IMR-90 (cell line): ENCODE data around the gene NTM. TPM values are rescaled to one million over a fixed set of nuclear protein-coding genes. Genes with fewer than 3 reads are reported as not detected.

ENCODE experiments used
- ATAC-seq: fragments of 200-7000 bp; cut with Tn5 transposase; 2 replicates; pipeline ENCODE4 v1.9.1; 2020; ENCODE audit warnings: low read depth, mild to moderate bottlenecking, moderate library complexity
- BruUV-seq: library from RNA; stranded (reverse); fragments of 400-500 nt; replicated peaks from 2 replicates; lab custom pipeline; 2021; lab: Mats Ljungman, UMichigan
- CTCF ChIA-PET: fragments of 300-600 bp; formaldehyde crosslinking; extraction: SDS; loops from one replicate; lab custom pipeline; 2021; ENCODE audit warnings: antibody characterized with exemption; lab: Yijun Ruan, JAX
- POLR2A ChIA-PET: fragments of 300-600 bp; sonication (Branson Sonifier 250); formaldehyde crosslinking; loops from one replicate; lab custom pipeline; 2022; ENCODE audit warnings: antibody characterized with exemption; ENCODE audit not compliant: unreplicated experiment; lab: Charles Lee
- DNase-seq: peaks from one replicate; pipeline ENCODE4 v3.0.0; 2013
- H2AFZ ChIP-seq: replicated peaks from 2 replicates; pipeline ENCODE3; 2013; ENCODE audit warnings: low read length, mild to moderate bottlenecking; ENCODE audit not compliant: poor library complexity
- H2AK5ac ChIP-seq: 2 replicates; pipeline ENCODE4 v1.6.1; 2013; ENCODE audit warnings: low read depth, low read length, inconsistent platforms
- H2AK9ac ChIP-seq: replicated peaks from 2 replicates; pipeline ENCODE3; 2013; ENCODE audit warnings: mild to moderate bottlenecking, low read depth, low read length, moderate library complexity; ENCODE audit not compliant: poor library complexity
- H2BK120ac ChIP-seq: 2 replicates; pipeline ENCODE4 v1.6.1; 2013; ENCODE audit warnings: low read depth, low read length, inconsistent platforms
- H2BK15ac ChIP-seq: 3 replicates; pipeline ENCODE4 v1.6.1; 2013; ENCODE audit warnings: low read depth, low read length, inconsistent platforms
- H2BK20ac ChIP-seq: 2 replicates; pipeline ENCODE4 v1.6.1; 2013; ENCODE audit warnings: low read depth, mild to moderate bottlenecking, inconsistent platforms, low read length, moderate library complexity
- H2BK5ac ChIP-seq: 2 replicates; pipeline ENCODE4 v1.6.1; 2013; ENCODE audit warnings: mild to moderate bottlenecking, low read depth, low read length, inconsistent platforms; ENCODE audit not compliant: poor library complexity, severe bottlenecking
- H3K14ac ChIP-seq: replicated peaks from 2 replicates; pipeline ENCODE4 v1.6.1; 2013; ENCODE audit warnings: low read depth, low read length, inconsistent platforms
- H3K18ac ChIP-seq: 2 replicates; pipeline ENCODE4 v1.6.1; 2013; ENCODE audit warnings: low read depth, low read length, control low read depth
- H3K23ac ChIP-seq: 2 replicates; pipeline ENCODE4 v1.6.1; 2013; ENCODE audit warnings: low read depth, low read length, inconsistent platforms
- H3K27ac ChIP-seq: 2 replicates; pipeline ENCODE4 v1.5.1; 2013; ENCODE audit warnings: mild to moderate bottlenecking, control low read depth, low read length; ENCODE audit not compliant: insufficient read depth
- H3K27me3 ChIP-seq: 2 replicates; pipeline ENCODE4 v1.6.1; 2013; ENCODE audit warnings: low read length; ENCODE audit not compliant: control insufficient read depth, insufficient read depth
- H3K36me3 ChIP-seq: 2 replicates; pipeline ENCODE4 v1.6.1; 2013; ENCODE audit warnings: low read length, mixed read lengths; ENCODE audit not compliant: control insufficient read depth, insufficient read depth
- H3K4ac ChIP-seq: 2 replicates; pipeline ENCODE4 v1.6.1; 2013; ENCODE audit warnings: low read depth, low read length, inconsistent platforms
- H3K4me1 ChIP-seq: 2 replicates; pipeline ENCODE4 v1.6.1; 2013; ENCODE audit warnings: low read length, mixed read lengths; ENCODE audit not compliant: control insufficient read depth, insufficient read depth
- H3K4me2 ChIP-seq: 2 replicates; pipeline ENCODE4 v1.6.1; 2013; ENCODE audit warnings: low read depth, mild to moderate bottlenecking, control low read depth, low read length, moderate library complexity
- H3K4me3 ChIP-seq: 2 replicates; pipeline ENCODE4 v1.5.1; 2013; ENCODE audit warnings: low read depth, mild to moderate bottlenecking, control low read depth, low read length, moderate library complexity; ENCODE audit not compliant: insufficient read depth
- H3K56ac ChIP-seq: 2 replicates; pipeline ENCODE4 v1.6.1; 2013; ENCODE audit warnings: low read length, inconsistent platforms; ENCODE audit not compliant: insufficient read depth; ENCODE audit errors: extremely low read depth
- H3K79me1 ChIP-seq, 2 experiments: 2 replicates each; pipeline ENCODE4 v1.6.1; 2013; ENCODE audit warnings: low read length in 2 of 2, inconsistent platforms in 1 of 2, low read depth in 1 of 2
- H3K9ac ChIP-seq: 2 replicates; pipeline ENCODE4 v1.6.1; 2013; ENCODE audit warnings: low read depth, low read length, control low read depth
- H3K9me1 ChIP-seq: 2 replicates; pipeline ENCODE4 v1.6.1; 2013; ENCODE audit warnings: low read length, inconsistent platforms; ENCODE audit not compliant: insufficient read depth
- H3K9me3 ChIP-seq: 2 replicates; pipeline ENCODE4 v1.6.1; 2013; ENCODE audit warnings: low read length; ENCODE audit not compliant: control insufficient read depth, insufficient read depth
- H4K20me1 ChIP-seq: 2 replicates; pipeline ENCODE4 v1.6.1; 2013; ENCODE audit warnings: low read length, inconsistent platforms; ENCODE audit not compliant: insufficient read depth
- H4K5ac ChIP-seq: 2 replicates; pipeline ENCODE4 v1.6.1; 2013; ENCODE audit warnings: mild to moderate bottlenecking, low read depth, low read length, control low read depth
- H4K8ac ChIP-seq, 2 experiments: 2 replicates each; pipeline ENCODE4 v1.6.1; 2013; ENCODE audit warnings: low read depth in 2 of 2, low read length in 2 of 2, control low read depth in 1 of 2, inconsistent platforms in 1 of 2
- H4K91ac ChIP-seq: 2 replicates; pipeline ENCODE4 v1.6.1; 2013; ENCODE audit warnings: low read depth, low read length, inconsistent platforms; ENCODE audit not compliant: insufficient read depth
- BHLHE40 ChIP-seq: fragments of 150-350 bp; IDR thresholded peaks from 2 replicates; pipeline ENCODE4 v1.6.1; 2016; ENCODE audit warnings: mild to moderate bottlenecking, low read depth, low read length
- CEBPB ChIP-seq: IDR thresholded peaks from 2 replicates; pipeline ENCODE4 v1.6.1; 2012; ENCODE audit warnings: low read depth, low read length, improper control_type of control experiment
- CHD1 ChIP-seq: IDR thresholded peaks from 2 replicates; pipeline ENCODE4 v1.6.1; 2012; ENCODE audit warnings: low read depth, low read length, improper control_type of control experiment
- FOS ChIP-seq: fragments of 150-350 bp; IDR thresholded peaks from 2 replicates; pipeline ENCODE4 v1.6.1; 2016; ENCODE audit warnings: low read depth, low read length
- MAFK ChIP-seq: IDR thresholded peaks from 2 replicates; pipeline ENCODE4 v1.6.1; 2012; ENCODE audit warnings: low read depth, low read length, improper control_type of control experiment
- MAZ ChIP-seq: IDR thresholded peaks from 2 replicates; pipeline ENCODE4 v1.6.1; 2012; ENCODE audit warnings: low read depth, mild to moderate bottlenecking, low read length, improper control_type of control experiment, moderate library complexity, borderline replicate concordance
- MXI1 ChIP-seq: IDR thresholded peaks from 2 replicates; pipeline ENCODE4 v1.6.1; 2012; ENCODE audit warnings: low read depth, mild to moderate bottlenecking, low read length, moderate library complexity, borderline replicate concordance
- NFE2L2 ChIP-seq: fragments of 150-350 bp; IDR thresholded peaks from 2 replicates; pipeline ENCODE4 v1.6.1; 2016; ENCODE audit warnings: low read depth, mild to moderate bottlenecking, low read length
- POLR2A ChIP-seq: IDR thresholded peaks from 2 replicates; pipeline ENCODE4 v1.6.1; 2012; ENCODE audit warnings: mild to moderate bottlenecking, low read depth, low read length
- RAD21 ChIP-seq: IDR thresholded peaks from 2 replicates; pipeline ENCODE4 v1.6.1; 2012; ENCODE audit warnings: low read length, improper control_type of control experiment
- RCOR1 ChIP-seq: IDR thresholded peaks from 2 replicates; pipeline ENCODE4 v1.6.1; 2012; ENCODE audit warnings: mild to moderate bottlenecking, low read length, improper control_type of control experiment; ENCODE audit not compliant: insufficient replicate concordance
- RFX5 ChIP-seq: IDR thresholded peaks from 2 replicates; pipeline ENCODE4 v1.8.0; 2012; ENCODE audit warnings: low read depth, mild to moderate bottlenecking, low read length, moderate library complexity
- SMC3 ChIP-seq: fragments of 150-350 bp; IDR thresholded peaks from 2 replicates; pipeline ENCODE4 v1.6.1; 2016; ENCODE audit warnings: low read depth, mild to moderate bottlenecking, antibody characterized with exemption, low read length, moderate library complexity
- WGBS, 2 experiments: methylation state at CpG; one replicate each; pipeline versions ENCODE4 v1.1.5 to v1.1.7; 2013; ENCODE audit warnings: missing lambda C conversion rate in 2 of 2; ENCODE audit not compliant: insufficient read length in 1 of 2; ENCODE audit errors: extremely low coverage in 2 of 2; 5-methylcytosine and 5-hydroxymethylcytosine counted together
- dilution Hi-C: fragments of 300-500 bp; cut with HindIII; formaldehyde crosslinking; loops from one replicate; pipeline ENCODE4 v1.14.3; 2018; ENCODE audit warnings: low sequenced_read_pairs; ENCODE audit not compliant: unreplicated experiment
- in situ Hi-C: fragments of 300-500 bp; cut with MboI; formaldehyde crosslinking; loops from 3 replicates; pipeline ENCODE4 v1.14.3; 2019; ENCODE audit warnings: low sequenced_read_pairs, inconsistent platforms, mixed read lengths
- intact Hi-C: fragments of 100-400 bp; cut with micrococcal nuclease; formaldehyde crosslinking; loops from 2 replicates; pipeline ENCODE4 v1.10.0; 2022
- polyA plus RNA-seq, 3 experiments: library from polyadenylated mRNA; depleted of rRNA; stranded (reverse); fragments of >200 nt; gene quantifications; 2 replicates each; pipeline ENCODE4 v1.2.3, GENCODE V29; 2012; ENCODE audit warnings: low replicate concordance in 1 of 3
- total RNA-seq: library from RNA; depleted of rRNA; stranded (reverse); fragments of >200 nt; gene quantifications from 2 replicates; pipeline ENCODE4 v1.2.3, GENCODE V29; 2012
- TF ChIP-seq, protein P1 (sequence below): fragments of 150-350 bp; IDR thresholded peaks from 2 replicates; pipeline ENCODE4 v1.6.1; 2016; ENCODE audit warnings: low read depth, mild to moderate bottlenecking, low read length, moderate library complexity, borderline replicate concordance
- TF ChIP-seq, protein P2 (sequence below): conservative IDR thresholded peaks from 2 replicates; pipeline ENCODE4 v1.5.1; 2012; ENCODE audit warnings: mild to moderate bottlenecking, low read depth, low read length, improper control_type of control experiment
- TF ChIP-seq, protein P3 (sequence below): fragments of 150-350 bp; IDR thresholded peaks from 2 replicates; pipeline ENCODE4 v1.6.1; 2017; ENCODE audit warnings: mild to moderate bottlenecking, antibody characterized with exemption, low read length, low read depth

The NTM gene
- total and polyA plus RNA-seq, 2 of the 4 experiments (the other 2 are of a cell fraction) = 19.5 to 25.5 TPM

DNA sequence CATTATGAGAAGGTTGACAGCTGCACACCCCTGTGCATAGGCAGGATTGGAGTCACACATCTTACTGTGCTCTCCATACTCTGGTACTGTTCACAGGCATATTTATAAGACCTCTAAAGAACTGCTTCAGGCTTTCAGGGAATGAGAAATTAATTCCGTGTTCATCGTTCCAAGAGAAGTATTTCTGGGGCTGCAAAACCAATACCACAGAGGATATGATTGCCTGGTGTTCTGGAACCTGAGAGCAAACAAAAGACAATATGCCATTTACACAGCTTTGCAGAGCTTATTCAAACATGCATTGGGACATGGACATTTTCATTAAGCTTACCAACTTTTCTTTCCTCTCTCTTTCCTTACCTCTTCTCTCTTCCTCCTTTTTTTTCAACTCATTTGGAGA, 388.7 kb downstream of the NTM start:
- intact Hi-C loops = no loop called here

More for the DNA sequence above, 388.7 kb downstream of the NTM start:
- Histone ChIP-seq H3K4ac (no peak overlapping the region; the same call in 1 of the 2 replicates), H3K9ac (no peak overlapping the region), H2AFZ (no peak overlapping the region), H2BK20ac (peak overlapping the region; percentile 75; the same call in 1 of the 2 replicates), H2BK5ac (no peak overlapping the region), H3K4me1 (peaks cover 24% of the 10 kb centered on the region), H3K27me3 (no peaks in the 10 kb centered on the region), H3K79me1 (no peaks in the 10 kb centered on the region), H3K56ac (no peak overlapping the region), H4K5ac (peak overlapping the region; percentile 9; the same call in 1 of the 2 replicates), H4K91ac (no peak overlapping the region), H2AK9ac (no peak overlapping the region), H3K23ac (no peak overlapping the region), H4K20me1 (no peaks in the 10 kb centered on the region), H4K8ac (peak overlapping the region in 1 of 2 experiments; percentile 6; a peak in 1 of 4 replicates), H3K36me3 (no peaks in the 10 kb centered on the region), H3K9me1 (peaks cover 4% of the 10 kb centered on the region; the same call in 1 of the 2 replicates), H2BK120ac (peak overlapping the region; percentile 69), H3K4me2 (no peak overlapping the region), H3K14ac (no peak overlapping the region; the same call in 1 of the 2 replicates), H3K18ac (peak overlapping the region; percentile 33; the same call in 1 of the 2 replicates), H3K27ac (no peak overlapping the region), H2AK5ac (peak overlapping the region; percentile 10; the same call in 1 of the 2 replicates), H3K4me3 (no peak overlapping the region), H3K9me3 (no peaks in the 10 kb centered on the region), H2BK15ac (0 out of 3 replicates have a peak overlapping the region, but pooled peaks have one; percentile 6)
- WGBS, 2 experiments = 100% methylated on average over 2 of the region's 2 CpGs; no CpG with 5 or more reads in 1 of the 2 experiments
- BruUV-seq = no TSS peak
- TF ChIP-seq MAFK (no peak), NFE2L2 (no peak), CEBPB (no peak), RAD21 (no peak), BHLHE40 (no peak), MXI1 (no peak), MAZ (no peak), RCOR1 (no peak), POLR2A (no peak; the same call in 1 of the 2 replicates), FOS (no peak), CHD1 (no peak), RFX5 (no peak), SMC3 (no peak)
- TF ChIP-seq, protein P1, sequence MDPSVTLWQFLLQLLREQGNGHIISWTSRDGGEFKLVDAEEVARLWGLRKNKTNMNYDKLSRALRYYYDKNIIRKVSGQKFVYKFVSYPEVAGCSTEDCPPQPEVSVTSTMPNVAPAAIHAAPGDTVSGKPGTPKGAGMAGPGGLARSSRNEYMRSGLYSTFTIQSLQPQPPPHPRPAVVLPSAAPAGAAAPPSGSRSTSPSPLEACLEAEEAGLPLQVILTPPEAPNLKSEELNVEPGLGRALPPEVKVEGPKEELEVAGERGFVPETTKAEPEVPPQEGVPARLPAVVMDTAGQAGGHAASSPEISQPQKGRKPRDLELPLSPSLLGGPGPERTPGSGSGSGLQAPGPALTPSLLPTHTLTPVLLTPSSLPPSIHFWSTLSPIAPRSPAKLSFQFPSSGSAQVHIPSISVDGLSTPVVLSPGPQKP = no peak
- TF ChIP-seq, protein P2, sequence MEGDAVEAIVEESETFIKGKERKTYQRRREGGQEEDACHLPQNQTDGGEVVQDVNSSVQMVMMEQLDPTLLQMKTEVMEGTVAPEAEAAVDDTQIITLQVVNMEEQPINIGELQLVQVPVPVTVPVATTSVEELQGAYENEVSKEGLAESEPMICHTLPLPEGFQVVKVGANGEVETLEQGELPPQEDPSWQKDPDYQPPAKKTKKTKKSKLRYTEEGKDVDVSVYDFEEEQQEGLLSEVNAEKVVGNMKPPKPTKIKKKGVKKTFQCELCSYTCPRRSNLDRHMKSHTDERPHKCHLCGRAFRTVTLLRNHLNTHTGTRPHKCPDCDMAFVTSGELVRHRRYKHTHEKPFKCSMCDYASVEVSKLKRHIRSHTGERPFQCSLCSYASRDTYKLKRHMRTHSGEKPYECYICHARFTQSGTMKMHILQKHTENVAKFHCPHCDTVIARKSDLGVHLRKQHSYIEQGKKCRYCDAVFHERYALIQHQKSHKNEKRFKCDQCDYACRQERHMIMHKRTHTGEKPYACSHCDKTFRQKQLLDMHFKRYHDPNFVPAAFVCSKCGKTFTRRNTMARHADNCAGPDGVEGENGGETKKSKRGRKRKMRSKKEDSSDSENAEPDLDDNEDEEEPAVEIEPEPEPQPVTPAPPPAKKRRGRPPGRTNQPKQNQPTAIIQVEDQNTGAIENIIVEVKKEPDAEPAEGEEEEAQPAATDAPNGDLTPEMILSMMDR = no peak
- TF ChIP-seq, protein P3, sequence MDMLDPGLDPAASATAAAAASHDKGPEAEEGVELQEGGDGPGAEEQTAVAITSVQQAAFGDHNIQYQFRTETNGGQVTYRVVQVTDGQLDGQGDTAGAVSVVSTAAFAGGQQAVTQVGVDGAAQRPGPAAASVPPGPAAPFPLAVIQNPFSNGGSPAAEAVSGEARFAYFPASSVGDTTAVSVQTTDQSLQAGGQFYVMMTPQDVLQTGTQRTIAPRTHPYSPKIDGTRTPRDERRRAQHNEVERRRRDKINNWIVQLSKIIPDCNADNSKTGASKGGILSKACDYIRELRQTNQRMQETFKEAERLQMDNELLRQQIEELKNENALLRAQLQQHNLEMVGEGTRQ = no peak
- ATAC-seq (no peak), DNase-seq (no peak)
- in situ Hi-C loops = no loop called here
- CTCF ChIA-PET = interaction anchor here (0.7 to 1.0 kb wide), 3 partner anchors 11 to 961 kb away, joined by 3 to 5 read pairs (median 5); no protein-coding TSS in a partner anchor
- POLR2A ChIA-PET = no interaction called here
- dilution Hi-C loops = no loop called here
